CD4-positive, alpha-beta T cell treated with Interleukin-15 for 1 hour (primary cell): ENCODE results near the gene CD101.
A peak's percentile ranks its signal among the peaks of the same experiment; 100 is the strongest.

Experiments used
- DNase-seq: peaks from one replicate; pipeline ENCODE4 v3.0.0-alpha.2; 2020

CD101 gene

GRCh38 chr1:117059678-117060440 lies 58.3 kb downstream of the CD101 start, which contains the start of gene TTF2:
Gene TTF2, plus strand, starts transcription at chr1:117060326. Its CDS starts 21 bp downstream, at chr1:117060347.
- peak; percentile 97 for DNase-seq

- DNase-seq = no peak
Observed at GRCh38 chr1:117060441-117061317, 59.1 kb downstream of the CD101 start.

GRCh38 chr1:117061986-117062415 lies 60.4 kb downstream of the CD101 start:
- no peak for DNase-seq

- DNase-seq = no peak
Observed at GRCh38 chr1:117066367-117066766, 64.8 kb downstream of the CD101 start.

- peak; percentile 35 for DNase-seq
Observed at GRCh38 chr1:117067533-117068370, 66.2 kb downstream of the CD101 start.

- no peak for DNase-seq
Observed at GRCh38 chr1:117068580-117068979, 67.0 kb downstream of the CD101 start.

- DNase-seq = no peak
Observed at GRCh38 chr1:117069220-117069844, 67.8 kb downstream of the CD101 start.

- DNase-seq = no peak
Observed at GRCh38 chr1:117070124-117070523, 68.6 kb downstream of the CD101 start.

GRCh38 chr1:117076648-117077047 lies 75.1 kb downstream of the CD101 start:
- DNase-seq = no peak

- DNase-seq = no peak
Observed at GRCh38 chr1:117077267-117077666, 75.7 kb downstream of the CD101 start.

- DNase-seq = no peak
Observed at GRCh38 chr1:117079737-117080136, 78.2 kb downstream of the CD101 start.

GRCh38 chr1:117084231-117084630 lies 82.7 kb downstream of the CD101 start:
- no peak for DNase-seq
